Loucy (cell line): ENCODE measurements around the gene SGPP1.

ENCODE experiments used
- CTCF ChIP-seq: fragments of 200-600 bp; sonication (generic); conservative IDR thresholded peaks from 2 replicates; pipeline ENCODE4 v1.5.1; 2014; ENCODE audit warnings: mild to moderate bottlenecking, antibody characterized with exemption, low read length
- EZH2phosphoT487 ChIP-seq: fragments of 200-600 bp; IDR thresholded peaks from 2 replicates; pipeline ENCODE4 v1.6.1; 2018; ENCODE audit warnings: antibody characterized with exemption, mild to moderate bottlenecking, moderate library complexity, borderline replicate concordance

GRCh38 chr14:63710497-63710896, 17.4 kb downstream of the SGPP1 start:
- TF ChIP-seq CTCF: no peak
- TF ChIP-seq EZH2phosphoT487: no peak
